Measurements from ENCODE around the gene CEP20.

CEP20 gene

GRCh38 chr16:15897834-15898254 lies 9.4 kb upstream of the CEP20 start:
- DNase-seq (ENCODE audit: low spot score) = no peak

- no peak for DNase-seq (ENCODE audit: low spot score)
Measured at GRCh38 chr16:15897121-15897780, 8.8 kb upstream of the CEP20 start.

- DNase-seq (ENCODE audit: low spot score) = no peak
Measured at GRCh38 chr16:15894571-15895374, 6.4 kb upstream of the CEP20 start.

GRCh38 chr16:15891508-15891907 lies 3.1 kb upstream of the CEP20 start:
- DNase-seq (ENCODE audit: low spot score) = no peak

- DNase-seq (ENCODE audit: low spot score) = no peak
Measured at GRCh38 chr16:15887283-15887682, 1.1 kb downstream of the CEP20 start.

DNA sequence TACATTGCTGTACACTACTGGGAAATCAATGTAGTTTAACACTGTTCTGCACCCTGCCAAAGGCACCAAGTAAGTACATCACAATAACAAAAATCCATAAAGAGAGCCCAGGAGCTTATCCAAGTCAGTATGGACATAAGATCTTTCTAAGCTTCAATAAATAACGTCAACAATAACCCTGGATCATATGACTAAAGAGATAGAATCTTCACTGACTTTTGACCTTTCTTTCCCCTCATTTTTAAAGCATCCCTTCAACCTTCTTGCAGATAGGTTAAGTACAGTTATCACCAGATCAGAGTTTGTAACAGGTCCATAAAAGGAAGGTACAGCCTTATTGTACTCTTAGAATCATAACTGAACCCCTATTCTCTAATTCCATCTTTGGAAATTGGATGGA lies 2.3 kb downstream of the CEP20 start:
- DNase-seq (ENCODE audit: low spot score) = no peak

- DNase-seq (ENCODE audit: low spot score) = no peak
Measured at GRCh38 chr16:15885560-15886001, 2.8 kb downstream of the CEP20 start.

GRCh38 chr16:15882563-15882962 lies 5.8 kb downstream of the CEP20 start:
- DNase-seq (ENCODE audit: low spot score) = no peak

GRCh38 chr16:15881794-15882379 lies 6.5 kb downstream of the CEP20 start:
- no peak for DNase-seq (ENCODE audit: low spot score)

DNA sequence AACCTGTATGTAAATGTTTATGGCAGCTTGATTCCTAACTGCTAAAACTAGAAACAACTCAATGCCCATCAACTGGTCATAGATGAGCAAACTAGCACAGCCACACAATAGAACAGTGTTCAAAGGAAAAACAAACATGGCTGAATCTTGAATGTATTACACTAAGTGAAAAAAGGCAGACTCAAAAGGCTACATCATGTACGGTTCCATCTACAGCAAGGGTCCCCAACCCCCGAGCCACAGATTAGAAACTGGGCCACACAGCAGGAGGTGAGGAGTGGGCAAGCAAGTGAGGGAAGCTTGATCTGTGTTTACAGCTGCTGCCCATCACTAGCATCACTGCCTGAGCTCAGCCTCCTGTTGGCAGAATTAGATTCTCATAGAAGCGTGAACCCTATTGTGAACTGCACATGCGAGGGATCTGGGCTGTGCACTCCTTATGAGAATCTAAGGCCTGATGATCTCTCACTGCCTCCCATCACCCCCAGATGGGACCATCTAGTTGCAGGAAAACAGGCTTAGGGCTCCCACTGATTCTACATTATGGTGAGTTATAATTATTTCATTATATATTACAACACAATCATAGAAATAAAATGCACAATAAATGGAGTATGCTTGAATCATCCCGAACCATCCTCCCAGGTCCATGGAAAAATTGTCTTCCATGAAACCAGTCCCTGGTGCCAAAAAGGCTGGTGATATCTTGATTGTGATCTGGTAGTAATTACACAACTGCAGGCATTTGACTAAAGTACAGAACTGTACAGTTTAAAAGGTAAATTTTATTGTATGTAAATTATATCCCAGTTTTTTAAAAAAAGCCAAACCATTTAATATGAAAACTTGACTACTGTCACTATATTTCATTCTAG lies 7.7 kb downstream of the CEP20 start:
- DNase-seq (ENCODE audit: low spot score) = no peak

- no peak for DNase-seq (ENCODE audit: low spot score)
Measured at GRCh38 chr16:15879255-15879811, 9.1 kb downstream of the CEP20 start.

GRCh38 chr16:15876503-15876902 lies 11.9 kb downstream of the CEP20 start:
- no peak for DNase-seq (ENCODE audit: low spot score)

- DNase-seq (ENCODE audit: low spot score) = no peak
Measured at GRCh38 chr16:15874745-15875314, 13.6 kb downstream of the CEP20 start.

- no peak for DNase-seq (ENCODE audit: low spot score)
Measured at GRCh38 chr16:15873737-15874136, 14.7 kb downstream of the CEP20 start.

- no peak for DNase-seq (ENCODE audit: low spot score)
Measured at GRCh38 chr16:15873301-15873700, 15.1 kb downstream of the CEP20 start.

GRCh38 chr16:15870011-15870410 lies 18.4 kb downstream of the CEP20 start:
- DNase-seq (ENCODE audit: low spot score) = no peak

DNA sequence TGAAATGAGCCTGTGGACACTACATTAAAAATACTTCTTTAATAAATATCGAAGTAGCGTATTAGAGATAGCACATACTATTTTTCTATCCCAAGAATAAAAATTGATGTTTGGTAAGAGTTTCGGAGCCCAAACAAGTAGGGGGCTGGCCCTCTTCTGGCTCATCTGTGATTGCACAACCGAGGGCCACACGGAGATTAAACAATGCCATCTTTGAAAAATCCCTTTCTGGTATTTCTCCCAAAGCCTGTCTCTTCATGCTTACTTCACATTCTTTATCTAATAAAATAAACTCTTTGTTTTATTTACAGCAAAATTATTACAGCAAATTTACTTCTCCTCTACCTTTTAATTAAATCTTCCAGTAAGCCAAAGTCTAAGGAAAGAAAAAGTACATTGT lies 22.0 kb downstream of the CEP20 start:
- DNase-seq (ENCODE audit: low spot score) = no peak

DNA sequence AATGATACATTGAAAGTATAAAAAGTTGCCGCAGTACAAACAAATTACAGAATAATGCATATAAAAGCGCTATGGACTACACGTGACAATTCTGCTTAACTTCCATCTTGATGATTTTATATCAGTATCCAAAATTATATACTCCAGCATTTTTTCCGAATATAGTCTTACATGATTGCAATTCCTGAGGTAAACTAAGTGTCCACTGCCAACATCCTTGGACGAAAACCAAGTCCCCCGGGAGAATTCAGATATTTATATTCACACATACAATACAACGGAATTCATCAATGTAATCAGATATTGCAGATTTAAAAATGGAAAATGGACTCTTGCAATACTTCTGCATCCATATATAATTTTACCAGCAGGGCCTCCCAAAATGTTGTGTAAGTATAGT lies 22.7 kb downstream of the CEP20 start:
- no peak for DNase-seq (ENCODE audit: low spot score)

DNA sequence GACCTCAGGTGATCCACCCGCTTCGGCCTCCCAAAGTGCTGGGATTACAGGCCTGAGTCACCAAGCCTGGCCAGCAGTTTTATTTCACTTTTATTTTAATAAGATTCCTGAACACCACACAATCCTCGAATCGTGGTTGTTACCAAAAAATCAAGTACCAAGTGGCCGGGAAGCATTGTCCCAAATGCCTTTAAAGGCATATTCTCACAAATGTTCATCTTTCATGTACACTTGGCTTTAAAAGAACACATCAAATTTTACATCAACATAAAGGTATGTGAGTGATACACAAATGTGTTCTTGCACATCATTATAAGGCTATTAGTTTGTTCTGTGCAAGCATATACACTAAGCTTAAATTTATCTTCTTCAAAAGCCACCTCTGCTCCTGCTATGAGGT lies 23.5 kb downstream of the CEP20 start:
- DNase-seq (ENCODE audit: low spot score) = no peak

DNA sequence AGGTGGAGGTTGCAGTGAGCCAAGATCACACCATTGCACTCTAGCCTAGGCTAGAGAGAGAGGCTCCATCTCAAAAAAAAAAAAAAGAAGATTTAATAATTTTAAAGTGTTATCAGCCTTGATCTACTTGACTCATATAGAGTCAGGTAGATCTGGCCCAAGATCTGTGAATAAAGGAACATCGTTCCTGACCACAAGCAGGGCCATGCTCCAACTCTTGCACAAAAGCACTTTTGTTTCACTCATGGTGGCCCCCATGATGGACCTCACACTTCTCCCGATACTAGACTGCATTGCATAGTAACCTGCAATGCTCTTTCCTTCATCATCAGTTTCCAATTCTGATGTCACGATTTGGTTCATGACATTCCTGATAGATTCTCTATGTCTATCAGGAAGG lies 26.4 kb downstream of the CEP20 start:
- no peak for DNase-seq (ENCODE audit: low spot score)

DNA sequence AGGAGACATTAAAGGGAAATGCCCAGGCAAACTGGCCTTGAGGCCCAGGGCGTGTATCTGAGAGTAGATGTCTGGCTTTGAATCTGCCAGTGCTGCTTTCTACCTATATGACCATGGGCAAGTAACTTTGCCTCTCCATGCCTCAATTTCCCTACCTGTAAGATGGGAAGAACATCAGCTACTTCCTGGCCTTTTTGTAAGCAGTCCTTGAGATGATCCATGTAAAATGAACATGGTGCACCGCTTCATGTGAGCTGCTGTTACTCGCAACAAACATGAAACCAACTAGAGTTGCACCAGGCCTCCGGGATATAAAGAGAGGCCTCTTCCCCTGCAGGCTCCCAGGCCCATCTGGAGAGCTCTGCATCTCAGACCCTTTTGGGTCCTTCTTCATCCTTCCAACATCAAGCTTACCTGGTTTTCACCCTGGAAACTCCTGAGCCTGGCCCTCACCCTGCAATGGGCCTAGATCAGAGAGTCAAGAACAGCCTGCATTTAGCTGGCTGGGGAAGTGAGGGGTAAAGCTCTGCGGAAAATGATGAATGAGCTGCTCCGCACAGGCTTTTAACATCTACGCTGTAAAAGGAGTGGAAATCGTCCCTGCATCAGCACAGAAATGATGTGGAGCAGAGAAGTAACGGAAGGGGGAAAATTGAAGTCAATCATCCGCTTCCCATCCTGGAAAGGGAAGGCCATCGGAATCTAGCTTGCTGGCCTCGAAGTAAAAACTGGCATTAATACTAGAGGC lies 29.3 kb downstream of the CEP20 start:
- DNase-seq (ENCODE audit: low spot score) = no peak
